GM23248 (cell line): ENCODE measurements around the gene SCP2. TPM values are rescaled to one million over a fixed set of nuclear protein-coding genes. Genes with fewer than 3 reads are reported as not detected.

Experiments used
- DNase-seq: peaks from one replicate; pipeline ENCODE4 v3.0.0-alpha.2; 2015
- H2AFZ ChIP-seq: fragments of 200-600 bp; sonication (generic); 2 replicates; pipeline ENCODE4 v1.6.1; 2016; ENCODE audit warnings: antibody characterized with exemption
- H3F3A ChIP-seq: fragments of 200-600 bp; sonication (generic); 2 replicates; pipeline ENCODE4 v1.6.1; 2016; ENCODE audit warnings: mild to moderate bottlenecking, antibody characterized with exemption, mixed run types; ENCODE audit not compliant: insufficient read depth
- H3K27ac ChIP-seq: fragments of 200-600 bp; sonication (generic); 2 replicates; pipeline ENCODE4 v1.5.1; 2016; ENCODE audit warnings: mild to moderate bottlenecking
- H3K27me3 ChIP-seq: fragments of 200-600 bp; sonication (generic); replicated peaks from 2 replicates; pipeline ENCODE4 v1.6.1; 2016; ENCODE audit warnings: mild to moderate bottlenecking; ENCODE audit not compliant: insufficient read depth
- H3K36me3 ChIP-seq: fragments of 200-600 bp; sonication (generic); 2 replicates; pipeline ENCODE4 v1.6.1; 2016; ENCODE audit warnings: low read depth, mild to moderate bottlenecking
- H3K4me1 ChIP-seq: fragments of 200-600 bp; sonication (generic); 2 replicates; pipeline ENCODE4 v1.6.1; 2016; ENCODE audit warnings: mild to moderate bottlenecking; ENCODE audit not compliant: insufficient read depth
- H3K4me2 ChIP-seq: fragments of 200-600 bp; sonication (generic); one replicate; pipeline ENCODE4 v1.6.1; 2016; ENCODE audit warnings: mild to moderate bottlenecking; ENCODE audit not compliant: unreplicated experiment
- H3K4me3 ChIP-seq: fragments of 200-600 bp; sonication (generic); 2 replicates; pipeline ENCODE4 v1.5.1; 2016; ENCODE audit warnings: mild to moderate bottlenecking
- H3K79me2 ChIP-seq: fragments of 200-600 bp; sonication (generic); 2 replicates; pipeline ENCODE4 v1.6.1; 2016; ENCODE audit warnings: mild to moderate bottlenecking; ENCODE audit not compliant: insufficient read depth
- H3K9ac ChIP-seq: fragments of 200-600 bp; sonication (generic); 2 replicates; pipeline ENCODE4 v1.6.1; 2016; ENCODE audit warnings: mild to moderate bottlenecking
- H3K9me2 ChIP-seq: fragments of 200-600 bp; sonication (generic); 2 replicates; pipeline ENCODE4 v1.6.1; 2016; ENCODE audit warnings: mixed run types, mild to moderate bottlenecking, moderate library complexity; ENCODE audit not compliant: insufficient read depth
- H3K9me3 ChIP-seq: fragments of 200-600 bp; sonication (generic); one replicate; pipeline ENCODE4 v1.6.1; 2017; ENCODE audit warnings: low read depth
- H4K20me1 ChIP-seq: fragments of 200-600 bp; sonication (generic); 2 replicates; pipeline ENCODE4 v1.6.0; 2016; ENCODE audit not compliant: insufficient read depth
- EZH2 ChIP-seq: fragments of 200-600 bp; sonication (generic); IDR thresholded peaks from 2 replicates; pipeline ENCODE4 v1.6.1; 2018; ENCODE audit warnings: antibody characterized with exemption, mild to moderate bottlenecking; ENCODE audit not compliant: insufficient read depth, poor library complexity, severe bottlenecking
- EZH2phosphoT487 ChIP-seq: fragments of 200-600 bp; sonication (generic); IDR thresholded peaks from 2 replicates; pipeline ENCODE4 v1.6.1; 2018; ENCODE audit warnings: antibody characterized with exemption, moderate library complexity, mild to moderate bottlenecking, low read depth; ENCODE audit not compliant: insufficient read depth
- WGBS, 2 experiments: methylation state at CpG; one replicate each; pipeline ENCODE4 v1.1.6; 2015 to 2017; ENCODE audit warnings: low lambda C conversion rate in 2 of 2, low coverage in 1 of 2; ENCODE audit errors: missing lambda C conversion rate in 2 of 2; 5-methylcytosine and 5-hydroxymethylcytosine counted together
- in situ Hi-C: fragments of 300-500 bp; cut with MboI; formaldehyde crosslinking; loops from 2 replicates; pipeline ENCODE4 v1.15.0; 2020
- polyA plus RNA-seq: library from polyadenylated mRNA; unstranded; fragments of >200 nt; fragmentation: Nextera tagmentation; extraction: Ambion mirVana; gene quantifications from 2 replicates; pipeline ENCODE4 v1.2.1, GENCODE V29; 2016
- total RNA-seq: library from RNA; depleted of rRNA; stranded (reverse); fragments of >200 nt; shearing (Covaris generic); gene quantifications from 2 replicates; pipeline ENCODE4 v1.2.3, GENCODE V29; 2014

SCP2 gene
- total and polyA plus RNA-seq, 2 experiments from 2014 or later = 209 to 257 TPM

DNA sequence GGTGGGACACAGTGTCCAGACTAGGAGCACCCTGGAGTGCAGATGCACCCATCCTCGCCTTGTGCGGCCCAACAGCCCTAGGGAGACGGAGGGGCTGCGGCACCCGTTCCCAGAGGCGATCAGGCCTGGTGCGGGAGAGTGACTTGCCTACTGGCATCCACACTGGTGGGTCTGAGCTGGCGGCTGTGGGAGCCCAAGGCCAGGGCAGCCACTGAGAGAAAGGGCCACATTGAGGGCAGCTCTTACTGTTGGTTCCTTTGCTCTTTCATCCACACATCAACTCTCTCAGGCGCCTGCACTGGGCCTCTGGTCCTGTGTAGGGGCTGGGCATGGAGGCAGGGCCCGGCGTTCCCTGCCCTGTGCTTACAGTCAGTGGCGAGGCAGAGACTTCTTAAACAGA, 143.5 kb downstream of the SCP2 start:
- H2AFZ ChIP-seq = no peak overlapping the region
- no peaks in the 10 kb centered on the region for H3F3A ChIP-seq
- no peak overlapping the region for H3K27ac ChIP-seq
- 94 to 97% methylated on average over 6 to 12 of the region's 12 CpGs for WGBS, 2 experiments
- in situ Hi-C loops = no loop called here
- no peaks in the 10 kb centered on the region for H3K9me3 ChIP-seq
- H3K9ac ChIP-seq = no peak overlapping the region
- TF ChIP-seq EZH2 = no peak
- no peak for TF ChIP-seq EZH2phosphoT487
- DNase-seq = no peak
- H3K4me1 ChIP-seq = no peaks in the 10 kb centered on the region
- no peaks in the 10 kb centered on the region for H3K36me3 ChIP-seq
- H3K79me2 ChIP-seq = no peaks in the 10 kb centered on the region
- no peaks in the 10 kb centered on the region for H3K27me3 ChIP-seq
- H3K4me3 ChIP-seq = no peak overlapping the region
- H4K20me1 ChIP-seq = no peaks in the 10 kb centered on the region
- no peaks in the 10 kb centered on the region for H3K9me2 ChIP-seq
- H3K4me2 ChIP-seq = no peak overlapping the region

DNA sequence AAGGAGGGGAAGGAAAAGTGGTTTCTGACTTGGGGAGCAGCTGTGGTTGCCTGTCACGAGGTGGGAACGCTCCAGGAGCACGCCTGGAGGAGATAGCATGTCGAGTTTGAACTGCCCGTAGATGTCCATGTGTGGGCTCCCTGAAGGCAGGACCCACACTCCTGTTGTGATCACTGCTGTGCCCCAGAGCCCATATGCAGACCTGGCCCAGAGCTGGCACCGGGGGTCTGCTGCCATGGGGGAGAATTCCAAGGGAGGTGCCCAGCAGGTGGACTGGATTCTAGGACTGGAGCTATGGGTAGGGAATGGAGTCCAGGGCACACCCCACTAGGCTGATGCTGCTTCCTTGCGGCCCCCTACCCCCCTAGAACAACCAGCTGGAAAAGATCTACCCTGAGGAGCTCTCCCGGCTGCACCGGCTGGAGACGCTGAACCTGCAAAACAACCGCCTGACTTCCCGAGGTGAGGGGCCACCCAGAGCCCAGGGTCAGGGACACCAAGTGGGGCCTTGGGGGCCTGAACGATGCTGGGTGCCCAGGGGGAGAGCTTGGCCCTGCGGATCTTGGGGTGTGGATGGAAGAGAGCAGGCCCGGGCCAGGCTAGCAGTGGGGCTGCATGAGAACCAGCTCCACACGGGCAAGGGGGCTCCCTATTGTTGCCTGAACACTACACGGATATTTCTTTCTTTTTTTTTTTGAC, 144.2 kb downstream of the SCP2 start:
- Histone ChIP-seq H3K9me3 (no peaks in the 10 kb centered on the region), H3F3A (no peaks in the 10 kb centered on the region), H3K4me2 (no peak overlapping the region), H3K27ac (no peak overlapping the region), H3K4me1 (no peaks in the 10 kb centered on the region), H3K4me3 (no peak overlapping the region), H3K9me2 (no peaks in the 10 kb centered on the region), H4K20me1 (no peaks in the 10 kb centered on the region), H3K27me3 (no peaks in the 10 kb centered on the region), H2AFZ (no peak overlapping the region), H3K36me3 (no peaks in the 10 kb centered on the region), H3K9ac (no peak overlapping the region), H3K79me2 (no peaks in the 10 kb centered on the region)
- 77 to 80% methylated on average over 17 of the region's 17 CpGs for WGBS, 2 experiments
- TF ChIP-seq EZH2phosphoT487 = no peak
- no peak for TF ChIP-seq EZH2
- DNase-seq = no peak
- in situ Hi-C loops = no loop called here

DNA sequence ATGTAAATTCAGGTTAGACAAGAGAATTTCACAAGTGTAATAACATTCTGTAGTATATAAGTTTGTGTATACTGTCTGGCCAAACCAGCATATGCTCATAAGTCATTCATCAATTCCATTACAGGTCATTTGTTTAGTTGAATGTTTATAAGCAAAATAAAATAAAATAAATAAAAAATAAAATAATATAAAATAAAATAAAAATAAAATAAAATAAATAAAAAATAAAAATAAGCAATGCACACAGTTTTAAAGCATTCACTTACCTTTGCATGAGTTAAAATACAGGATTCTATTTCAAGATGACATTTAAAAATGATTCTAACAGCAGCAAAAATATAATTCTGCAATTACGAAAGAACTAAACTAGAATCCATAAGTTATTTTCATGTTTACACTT, 144.8 kb downstream of the SCP2 start:
- no peak overlapping the region for H3K4me3 ChIP-seq
- no peak overlapping the region for H3K4me2 ChIP-seq
- TF ChIP-seq EZH2 (no peak), EZH2phosphoT487 (no peak)
- H3K9ac ChIP-seq = no peak overlapping the region
- no peaks in the 10 kb centered on the region for H3K4me1 ChIP-seq
- H3K36me3 ChIP-seq = no peaks in the 10 kb centered on the region
- H2AFZ ChIP-seq = no peak overlapping the region
- in situ Hi-C loops = no loop called here
- no peaks in the 10 kb centered on the region for H3K79me2 ChIP-seq
- no peaks in the 10 kb centered on the region for H3K27me3 ChIP-seq
- no peaks in the 10 kb centered on the region for H3K9me2 ChIP-seq
- H3K9me3 ChIP-seq = no peaks in the 10 kb centered on the region
- no peaks in the 10 kb centered on the region for H3F3A ChIP-seq
- H4K20me1 ChIP-seq = no peaks in the 10 kb centered on the region
- 93 to 96% methylated on average over 1 of the region's 1 CpG for WGBS, 2 experiments
- H3K27ac ChIP-seq = no peak overlapping the region
- DNase-seq = no peak

DNA sequence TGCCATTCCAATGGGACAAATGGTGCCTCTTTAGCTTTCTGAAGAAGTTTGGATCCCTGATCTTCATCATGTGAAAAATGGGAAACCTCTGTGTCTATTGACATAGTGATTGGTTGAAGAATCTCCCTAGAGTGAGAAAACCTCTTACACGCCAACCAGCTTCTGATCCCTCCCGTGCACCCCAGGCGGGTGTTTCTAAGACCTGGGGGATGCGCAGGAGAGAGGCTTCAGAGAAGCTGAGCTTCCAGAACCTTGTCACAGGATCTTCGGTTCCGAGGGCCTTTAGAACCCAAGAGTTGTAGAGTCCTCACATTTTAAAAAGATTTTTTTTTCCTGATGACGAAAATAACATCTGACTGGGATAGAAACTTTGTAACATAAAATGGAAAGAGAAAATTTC, 146.2 kb downstream of the SCP2 start:
- DNase-seq = no peak
- no peaks in the 10 kb centered on the region for H3K4me1 ChIP-seq
- no peak overlapping the region for H2AFZ ChIP-seq
- H3K9ac ChIP-seq = no peak overlapping the region
- no peaks in the 10 kb centered on the region for H3K9me3 ChIP-seq
- TF ChIP-seq EZH2phosphoT487 (no peak), EZH2 (no peak)
- in situ Hi-C loops = no loop called here
- no peak overlapping the region for H3K27ac ChIP-seq
- H3K79me2 ChIP-seq = no peaks in the 10 kb centered on the region
- H3K4me3 ChIP-seq = no peak overlapping the region
- H3K27me3 ChIP-seq = no peaks in the 10 kb centered on the region
- H3K4me2 ChIP-seq = no peak overlapping the region
- 95 to 96% methylated on average over 7 of the region's 7 CpGs for WGBS, 2 experiments
- no peaks in the 10 kb centered on the region for H3K9me2 ChIP-seq
- H3F3A ChIP-seq = no peaks in the 10 kb centered on the region
- H4K20me1 ChIP-seq = no peaks in the 10 kb centered on the region
- no peaks in the 10 kb centered on the region for H3K36me3 ChIP-seq
